GM10248 (cell line): ENCODE measurements around the gene ITGB6.
A peak's percentile ranks its signal among the peaks of the same experiment; 100 is the strongest.

ENCODE experiments used
- CTCF ChIA-PET: fragments of 300-600 bp; sonication (Branson Sonifier 250); formaldehyde crosslinking; extraction: SDS; loops from one replicate; lab custom pipeline; 2021; ENCODE audit warnings: antibody characterized with exemption; lab: Yijun Ruan, JAX
- POLR2A ChIA-PET: fragments of 350-650 bp; sonication (Branson Sonifier 250); formaldehyde crosslinking; extraction: SDS; loops from one replicate; lab custom pipeline; 2020; ENCODE audit warnings: antibody characterized with exemption; lab: Yijun Ruan, JAX
- DNase-seq: peaks from one replicate; pipeline ENCODE4 v3.0.0; 2012; ENCODE audit errors: extremely low spot score
- CTCF ChIP-seq: IDR thresholded peaks from 2 replicates; pipeline ENCODE4 v1.5.1; 2012; ENCODE audit warnings: mild to moderate bottlenecking, low read depth; ENCODE audit errors: extremely low read depth, missing control alignments, control extremely low read depth

ITGB6 gene

GRCh38 chr2:160096409-160096808, 103.7 kb downstream of the ITGB6 start:
- ChIA-PET CTCF (interaction anchor here (1.3 to 3.5 kb wide), 5 partner anchors 9 to 67 kb away, joined by 3 to 22 read pairs (median 5); no protein-coding TSS in a partner anchor), POLR2A (no interaction called here)
- no peak for DNase-seq
- no peak for TF ChIP-seq CTCF

- no peak for DNase-seq
- CTCF ChIA-PET: interaction anchor here (3.0 kb wide), 1 partner anchor 14 kb away, joined by 9 read pairs; no protein-coding TSS in a partner anchor
- TF ChIP-seq CTCF: no peak
- POLR2A ChIA-PET: no interaction called here
Measured at GRCh38 chr2:160092445-160092844, 107.6 kb downstream of the ITGB6 start.

DNA sequence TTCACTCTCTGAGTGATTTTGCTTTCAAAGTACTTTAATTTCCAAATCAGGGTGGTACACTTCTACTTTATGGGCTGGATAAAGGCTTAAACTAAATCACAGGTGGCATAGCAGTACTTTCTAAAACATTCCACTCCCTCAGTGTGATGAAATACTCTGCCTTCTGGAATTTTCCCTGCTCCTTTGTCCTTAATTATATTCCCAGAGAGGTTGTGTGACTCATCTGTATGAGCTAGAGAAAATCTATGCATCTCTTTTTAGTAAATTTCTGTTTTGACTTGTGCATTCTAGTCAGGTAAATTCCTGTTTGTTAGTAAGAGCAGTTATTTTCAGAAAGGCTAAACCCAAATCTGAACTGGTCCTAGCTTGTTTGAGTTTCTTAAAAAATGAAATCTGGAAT, 108.7 kb downstream of the ITGB6 start:
- ChIA-PET CTCF (interaction anchor here (1.2 to 3.3 kb wide), 4 partner anchors 13 to 21 kb away, joined by 3 to 15 read pairs (median 6); no protein-coding TSS in a partner anchor), POLR2A (no interaction called here)
- no peak for TF ChIP-seq CTCF
- DNase-seq: no peak

- DNase-seq: no peak
- ChIA-PET POLR2A (no interaction called here), CTCF (interaction anchor here (1.1 to 3.3 kb wide), 6 partner anchors 9 to 121 kb away, joined by 3 to 15 read pairs (median 4); no protein-coding TSS in a partner anchor)
- peak; percentile 20 for TF ChIP-seq CTCF
Measured at GRCh38 chr2:160087854-160088745, 112.0 kb downstream of the ITGB6 start.

- ChIA-PET CTCF (interaction anchor here (0.7 to 2.3 kb wide), 10 partner anchors 8 to 909 kb away, joined by 3 to 8 read pairs (median 3); no protein-coding TSS in a partner anchor), POLR2A (no interaction called here)
- no peak for TF ChIP-seq CTCF
- no peak for DNase-seq
Measured at GRCh38 chr2:160085662-160086061, 114.4 kb downstream of the ITGB6 start.

DNA sequence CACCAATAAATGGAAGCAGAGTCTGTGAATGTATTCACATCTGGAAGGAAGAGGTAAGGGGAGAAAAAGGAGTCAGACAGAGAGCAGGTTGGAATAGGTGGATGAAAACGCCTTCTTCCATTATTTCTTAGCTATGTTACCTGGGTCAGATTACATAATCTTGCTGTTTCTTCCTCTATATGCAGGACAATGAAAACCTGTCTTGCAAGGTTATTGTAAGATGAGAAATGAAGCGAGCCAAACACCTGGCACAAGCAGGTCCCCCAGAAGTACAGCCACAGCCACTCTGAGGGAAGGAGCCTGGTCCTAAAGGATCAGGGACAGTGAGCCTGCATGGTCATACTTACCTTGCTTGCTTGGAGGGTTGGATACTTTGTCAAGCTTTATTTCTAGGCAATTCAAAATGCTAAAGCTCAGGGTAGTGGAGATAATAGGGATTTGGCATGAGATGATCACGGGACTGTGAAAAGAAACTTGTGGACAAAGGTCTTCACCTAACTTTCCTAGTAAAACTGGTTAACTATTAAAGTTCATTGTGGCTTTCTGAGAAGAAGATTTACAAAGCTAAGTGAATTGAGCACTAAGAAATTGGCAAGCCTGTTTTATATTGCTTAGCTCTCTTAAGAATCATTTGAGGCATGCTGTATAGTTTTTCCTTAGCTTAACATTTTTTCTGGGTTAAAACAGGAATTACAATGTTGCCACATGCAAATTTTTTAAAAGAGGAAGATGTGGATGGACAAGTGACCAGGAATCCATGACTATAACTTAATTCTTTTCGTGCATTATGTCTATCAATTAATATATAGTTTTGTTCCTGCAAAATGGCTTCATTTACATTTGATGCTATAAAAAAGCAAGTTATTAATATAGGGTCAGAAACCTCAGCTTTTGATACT, 121.9 kb downstream of the ITGB6 start:
- TF ChIP-seq CTCF: no peak
- no peak for DNase-seq
- ChIA-PET CTCF (interaction anchor here (1.0 to 2.5 kb wide), 5 partner anchors 9 to 32 kb away, joined by 4 to 9 read pairs (median 5); no protein-coding TSS in a partner anchor), POLR2A (no interaction called here)
